HEK293 (cell line): ENCODE data around the gene PRKCG.

Experiments used
- HOXC10 ChIP-seq: sonication (generic); formaldehyde crosslinking; IDR thresholded peaks from 2 replicates; pipeline ENCODE4 v1.8.1; 2023; ENCODE audit warnings: mild to moderate bottlenecking, missing genetic modification reagents
- OVOL3 ChIP-seq: fragments of 450-650 bp; formaldehyde crosslinking; IDR thresholded peaks from 2 replicates; pipeline ENCODE4 v1.5.1; 2016; ENCODE audit warnings: missing biosample characterization, missing genetic modification characterization
- RBAK ChIP-seq: fragments of 450-650 bp; formaldehyde crosslinking; IDR thresholded peaks from 2 replicates; pipeline ENCODE4 v1.5.1; 2016; ENCODE audit warnings: missing biosample characterization, missing genetic modification characterization
- SCRT1 ChIP-seq: fragments of 450-650 bp; formaldehyde crosslinking; IDR thresholded peaks from 2 replicates; pipeline ENCODE4 v1.5.1; 2016; ENCODE audit warnings: missing biosample characterization, missing genetic modification characterization, borderline replicate concordance
- SP3 ChIP-seq: fragments of 450-650 bp; formaldehyde crosslinking; IDR thresholded peaks from 2 replicates; pipeline ENCODE4 v1.5.1; 2016; ENCODE audit warnings: missing biosample characterization, missing genetic modification characterization
- TCF7L2 ChIP-seq: IDR thresholded peaks from 2 replicates; pipeline ENCODE4 v1.6.1; 2011; ENCODE audit warnings: low read depth, mild to moderate bottlenecking, inconsistent platforms, low read length, moderate library complexity, borderline replicate concordance
- WT1 ChIP-seq: fragments of 450-650 bp; formaldehyde crosslinking; IDR thresholded peaks from 2 replicates; pipeline ENCODE4 v1.5.1; 2016; ENCODE audit warnings: missing biosample characterization, missing genetic modification characterization
- ZBTB20 ChIP-seq: fragments of 450-650 bp; formaldehyde crosslinking; IDR thresholded peaks from 2 replicates; pipeline ENCODE4 v1.5.1; 2016; ENCODE audit warnings: missing biosample characterization, missing genetic modification characterization
- ZBTB21 ChIP-seq: fragments of 450-650 bp; formaldehyde crosslinking; IDR thresholded peaks from 2 replicates; pipeline ENCODE4 v1.5.1; 2017; ENCODE audit warnings: missing biosample characterization, missing genetic modification characterization
- ZFP3 ChIP-seq: fragments of 450-650 bp; formaldehyde crosslinking; IDR thresholded peaks from 2 replicates; pipeline ENCODE4 v1.5.1; 2016; ENCODE audit warnings: low read depth, missing biosample characterization, missing genetic modification characterization
- ZNF133 ChIP-seq: fragments of 450-650 bp; formaldehyde crosslinking; IDR thresholded peaks from 2 replicates; pipeline ENCODE4 v1.5.1; 2016; ENCODE audit warnings: missing biosample characterization, missing genetic modification characterization
- ZNF138 ChIP-seq: fragments of 450-650 bp; formaldehyde crosslinking; IDR thresholded peaks from 2 replicates; pipeline ENCODE4 v1.5.1; 2016; ENCODE audit warnings: missing biosample characterization, missing genetic modification characterization, borderline replicate concordance
- ZNF157 ChIP-seq: fragments of 450-650 bp; formaldehyde crosslinking; IDR thresholded peaks from 2 replicates; pipeline ENCODE4 v1.5.1; 2016; ENCODE audit warnings: missing biosample characterization, missing genetic modification characterization
- ZNF16 ChIP-seq: fragments of 450-650 bp; formaldehyde crosslinking; IDR thresholded peaks from 2 replicates; pipeline ENCODE4 v1.5.1; 2016; ENCODE audit warnings: low read depth, missing biosample characterization, missing genetic modification characterization
- ZNF2 ChIP-seq: fragments of 450-650 bp; formaldehyde crosslinking; IDR thresholded peaks from 2 replicates; pipeline ENCODE4 v1.5.1; 2016; ENCODE audit warnings: missing biosample characterization, missing genetic modification characterization
- ZNF223 ChIP-seq: fragments of 450-650 bp; formaldehyde crosslinking; IDR thresholded peaks from 2 replicates; pipeline ENCODE4 v1.5.1; 2016; ENCODE audit warnings: missing biosample characterization, missing genetic modification characterization
- ZNF292 ChIP-seq: fragments of 450-650 bp; formaldehyde crosslinking; IDR thresholded peaks from 2 replicates; pipeline ENCODE4 v1.5.1; 2016; ENCODE audit warnings: low read depth, missing biosample characterization, missing genetic modification characterization, borderline replicate concordance
- ZNF302 ChIP-seq: fragments of 450-650 bp; formaldehyde crosslinking; IDR thresholded peaks from 2 replicates; pipeline ENCODE4 v1.5.1; 2016; ENCODE audit warnings: missing biosample characterization, missing genetic modification characterization, low read depth
- ZNF341 ChIP-seq: fragments of 450-650 bp; formaldehyde crosslinking; IDR thresholded peaks from 2 replicates; pipeline ENCODE4; 2016; ENCODE audit warnings: low read depth, missing biosample characterization, missing genetic modification characterization
- ZNF362 ChIP-seq: fragments of 450-650 bp; formaldehyde crosslinking; IDR thresholded peaks from 2 replicates; pipeline ENCODE4 v1.5.1; 2016; ENCODE audit warnings: missing biosample characterization, missing genetic modification characterization
- ZNF366 ChIP-seq: fragments of 450-650 bp; formaldehyde crosslinking; conservative IDR thresholded peaks from 2 replicates; pipeline ENCODE4 v1.5.1; 2016; ENCODE audit warnings: missing biosample characterization, missing genetic modification characterization
- ZNF391 ChIP-seq: fragments of 450-650 bp; formaldehyde crosslinking; IDR thresholded peaks from 2 replicates; pipeline ENCODE4 v1.5.1; 2016; ENCODE audit warnings: low read depth, missing biosample characterization, missing genetic modification characterization, borderline replicate concordance
- ZNF530 ChIP-seq: fragments of 450-650 bp; formaldehyde crosslinking; IDR thresholded peaks from 2 replicates; pipeline ENCODE4 v1.5.1; 2016; ENCODE audit warnings: low read depth, missing biosample characterization, missing genetic modification characterization
- ZNF549 ChIP-seq: fragments of 450-650 bp; IDR thresholded peaks from 2 replicates; pipeline ENCODE4 v1.5.1; 2018; ENCODE audit warnings: missing biosample characterization, missing genetic modification characterization, mild to moderate bottlenecking, inconsistent platforms, moderate library complexity
- ZNF555 ChIP-seq: fragments of 450-650 bp; formaldehyde crosslinking; conservative IDR thresholded peaks from 2 replicates; pipeline ENCODE4 v1.5.1; 2017; ENCODE audit warnings: missing biosample characterization, mild to moderate bottlenecking, missing genetic modification characterization, inconsistent platforms
- ZNF580 ChIP-seq: fragments of 450-650 bp; formaldehyde crosslinking; IDR thresholded peaks from 2 replicates; pipeline ENCODE4 v1.5.1; 2016; ENCODE audit warnings: missing biosample characterization, missing genetic modification characterization
- ZNF596 ChIP-seq: fragments of 450-650 bp; IDR thresholded peaks from 2 replicates; pipeline ENCODE4 v1.5.0; 2018; ENCODE audit warnings: missing biosample characterization, mild to moderate bottlenecking, missing genetic modification characterization, moderate library complexity
- ZNF624 ChIP-seq: fragments of 450-650 bp; formaldehyde crosslinking; IDR thresholded peaks from 2 replicates; pipeline ENCODE4 v1.5.1; 2017; ENCODE audit warnings: missing biosample characterization, missing genetic modification characterization
- ZNF777 ChIP-seq: fragments of 450-650 bp; formaldehyde crosslinking; IDR thresholded peaks from 2 replicates; pipeline ENCODE4 v1.5.1; 2017; ENCODE audit warnings: missing biosample characterization, missing genetic modification characterization, borderline replicate concordance
- ZNF785 ChIP-seq: fragments of 450-650 bp; formaldehyde crosslinking; IDR thresholded peaks from 2 replicates; pipeline ENCODE4 v1.5.1; 2016; ENCODE audit warnings: missing biosample characterization, missing genetic modification characterization
- ZNF830 ChIP-seq: fragments of 450-650 bp; IDR thresholded peaks from 2 replicates; pipeline ENCODE4 v1.5.0; 2018; ENCODE audit warnings: missing biosample characterization, missing genetic modification characterization, low read depth, mild to moderate bottlenecking, moderate library complexity
- ZXDB ChIP-seq: fragments of 450-650 bp; formaldehyde crosslinking; IDR thresholded peaks from 2 replicates; pipeline ENCODE4 v1.5.1; 2016; ENCODE audit warnings: missing biosample characterization, missing genetic modification characterization
- TF ChIP-seq, protein P1 (sequence below): fragments of 450-650 bp; formaldehyde crosslinking; IDR thresholded peaks from 2 replicates; pipeline ENCODE4 v1.5.1; 2016; ENCODE audit warnings: missing biosample characterization, missing genetic modification characterization
- TF ChIP-seq, protein P2 (sequence below): fragments of 450-650 bp; formaldehyde crosslinking; IDR thresholded peaks from 2 replicates; pipeline ENCODE4 v1.5.1; 2016; ENCODE audit warnings: missing biosample characterization, missing genetic modification characterization

Gene PRKCG

GRCh38 chr19:53867225-53868090 is 14.5 kb upstream of the PRKCG start, which contains the start of gene MYADM (continued):
- TF ChIP-seq ZNF362 (tag by site-specific recombination) (no peak), ZXDB (tag by site-specific recombination) (0 out of 2 replicates have a peak, but pooled peaks have one; percentile 40), ZNF777 (tag by site-specific recombination) (no peak), ZNF549 (tag by site-specific recombination) (no peak), ZNF2 (no peak), ZNF366 (tag by site-specific recombination) (peak; percentile 59), ZNF830 (tag by site-specific recombination) (no peak), ZNF138 (tag by site-specific recombination) (no peak), ZNF624 (tag by site-specific recombination) (no peak), HOXC10 (CRISPR knock-in tag) (no peak), ZNF596 (tag by site-specific recombination) (no peak), OVOL3 (tag by site-specific recombination) (no peak), RBAK (tag by site-specific recombination) (no peak), SP3 (tag by site-specific recombination) (peak; percentile 89), TCF7L2 (no peak), ZNF530 (tag by site-specific recombination) (no peak), ZNF302 (no peak), ZFP3 (no peak), SCRT1 (tag by site-specific recombination) (no peak), ZNF580 (0 out of 2 replicates have a peak, but pooled peaks have one; percentile 43), WT1 (tag by site-specific recombination) (peak; percentile 33; the same call in 1 of the 2 replicates), ZNF157 (tag by site-specific recombination) (no peak), ZNF16 (tag by site-specific recombination) (no peak), ZNF555 (no peak), ZNF391 (no peak), ZBTB20 (tag by site-specific recombination) (no peak), ZNF292 (no peak), ZNF341 (peak; percentile 39; the same call in 1 of the 2 replicates), ZNF785 (no peak), ZNF133 (tag by site-specific recombination) (no peak), ZNF223 (tag by site-specific recombination) (no peak), ZBTB21 (no peak)
- TF ChIP-seq, protein P1, sequence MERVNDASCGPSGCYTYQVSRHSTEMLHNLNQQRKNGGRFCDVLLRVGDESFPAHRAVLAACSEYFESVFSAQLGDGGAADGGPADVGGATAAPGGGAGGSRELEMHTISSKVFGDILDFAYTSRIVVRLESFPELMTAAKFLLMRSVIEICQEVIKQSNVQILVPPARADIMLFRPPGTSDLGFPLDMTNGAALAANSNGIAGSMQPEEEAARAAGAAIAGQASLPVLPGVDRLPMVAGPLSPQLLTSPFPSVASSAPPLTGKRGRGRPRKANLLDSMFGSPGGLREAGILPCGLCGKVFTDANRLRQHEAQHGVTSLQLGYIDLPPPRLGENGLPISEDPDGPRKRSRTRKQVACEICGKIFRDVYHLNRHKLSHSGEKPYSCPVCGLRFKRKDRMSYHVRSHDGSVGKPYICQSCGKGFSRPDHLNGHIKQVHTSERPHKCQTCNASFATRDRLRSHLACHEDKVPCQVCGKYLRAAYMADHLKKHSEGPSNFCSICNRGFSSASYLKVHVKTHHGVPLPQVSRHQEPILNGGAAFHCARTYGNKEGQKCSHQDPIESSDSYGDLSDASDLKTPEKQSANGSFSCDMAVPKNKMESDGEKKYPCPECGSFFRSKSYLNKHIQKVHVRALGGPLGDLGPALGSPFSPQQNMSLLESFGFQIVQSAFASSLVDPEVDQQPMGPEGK (tag by site-specific recombination) = peak; percentile 83
- TF ChIP-seq, protein P2, sequence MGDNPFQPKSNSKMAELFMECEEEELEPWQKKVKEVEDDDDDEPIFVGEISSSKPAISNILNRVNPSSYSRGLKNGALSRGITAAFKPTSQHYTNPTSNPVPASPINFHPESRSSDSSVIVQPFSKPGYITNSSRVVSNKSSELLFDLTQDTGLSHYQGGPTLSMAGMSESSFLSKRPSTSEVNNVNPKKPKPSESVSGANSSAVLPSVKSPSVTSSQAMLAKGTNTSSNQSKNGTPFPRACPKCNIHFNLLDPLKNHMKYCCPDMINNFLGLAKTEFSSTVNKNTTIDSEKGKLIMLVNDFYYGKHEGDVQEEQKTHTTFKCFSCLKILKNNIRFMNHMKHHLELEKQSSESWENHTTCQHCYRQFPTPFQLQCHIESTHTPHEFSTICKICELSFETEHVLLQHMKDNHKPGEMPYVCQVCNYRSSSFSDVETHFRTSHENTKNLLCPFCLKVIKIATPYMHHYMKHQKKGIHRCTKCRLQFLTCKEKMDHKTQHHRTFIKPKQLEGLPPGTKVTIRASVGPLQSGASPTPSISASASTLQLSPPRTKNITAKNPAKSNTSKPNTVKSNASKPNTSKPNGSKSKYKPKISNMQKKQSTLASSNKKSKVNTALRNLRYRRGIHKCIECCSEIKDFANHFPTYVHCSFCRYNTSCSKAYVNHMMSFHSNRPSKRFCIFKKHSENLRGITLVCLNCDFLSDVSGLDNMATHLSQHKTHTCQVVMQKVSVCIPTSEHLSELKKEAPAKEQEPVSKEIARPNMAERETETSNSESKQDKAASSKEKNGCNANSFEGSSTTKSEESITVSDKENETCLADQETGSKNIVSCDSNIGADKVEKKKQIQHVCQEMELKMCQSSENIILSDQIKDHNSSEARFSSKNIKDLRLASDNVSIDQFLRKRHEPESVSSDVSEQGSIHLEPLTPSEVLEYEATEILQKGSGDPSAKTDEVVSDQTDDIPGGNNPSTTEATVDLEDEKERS (tag by site-specific recombination) = no peak
